Naive B cell (primary cell): ENCODE measurements around the gene KMT2D. TPM values are rescaled to one million over a fixed set of nuclear protein-coding genes. Genes with fewer than 3 reads are reported as not detected.

Experiments
- ATAC-seq, 2 donors: fragments of 150-1000 bp; cut with Tn5 transposase; 2 replicates each; pipeline ENCODE4 v1.10.0; 2021; ENCODE audit warnings: low read depth in 2 of 2, mild to moderate bottlenecking in 2 of 2, moderate library complexity in 2 of 2
- DNase-seq: peaks from one replicate; pipeline ENCODE4 v3.0.0; 2022
- H3K27ac Mint-ChIP-seq, 6 donors: one replicate each; pipeline ENCODE4 v1.8.0; 2020 to 2022; ENCODE audit warnings: mild to moderate bottlenecking in 6 of 6, mixed read lengths in 6 of 6, moderate library complexity in 5 of 6, inconsistent platforms in 2 of 6
- H3K27me3 Mint-ChIP-seq, 3 donors: one replicate each; pipeline ENCODE4 v1.8.0; 2021 to 2022; ENCODE audit warnings: mixed read lengths in 3 of 3, mild to moderate bottlenecking in 1 of 3
- H3K36me3 Mint-ChIP-seq, 2 donors: one replicate each; pipeline ENCODE4 v1.8.0; 2020 to 2022; ENCODE audit warnings: mixed read lengths in 2 of 2, inconsistent platforms in 1 of 2, mild to moderate bottlenecking in 1 of 2
- H3K4me1 Mint-ChIP-seq, 3 donors: one replicate each; pipeline ENCODE4 v1.8.0; 2020 to 2022; ENCODE audit warnings: mixed read lengths in 3 of 3, inconsistent platforms in 1 of 3, mild to moderate bottlenecking in 1 of 3, moderate library complexity in 1 of 3
- H3K4me3 Mint-ChIP-seq, 8 donors: one replicate each; pipeline ENCODE4 v1.8.0; 2020 to 2022; ENCODE audit warnings: mild to moderate bottlenecking in 8 of 8, mixed read lengths in 8 of 8, moderate library complexity in 8 of 8, inconsistent platforms in 2 of 8
- H3K9me3 Mint-ChIP-seq, 7 donors: one replicate each; pipeline ENCODE4 v1.8.0; 2020 to 2022; ENCODE audit warnings: mixed read lengths in 7 of 7, mild to moderate bottlenecking in 5 of 7, inconsistent platforms in 2 of 7, moderate library complexity in 1 of 7
- polyA plus RNA-seq, 6 donors: library from polyadenylated mRNA; unstranded; fragments of 300-500 nt; fragmentation: Illumina TruSeq; gene quantifications; one replicate each; pipeline ENCODE4 v1.2.3, GENCODE V29; 2021; ENCODE audit warnings: low read depth in 6 of 6

KMT2D gene
- polyA plus RNA-seq, 6 donors from 2014 or later, result 2.6 to 33.6 (median 9.7) TPM

GRCh38 chr12:49092816-49093406, 32.3 kb upstream of the KMT2D start:
- ATAC-seq (no peak), DNase-seq (no peak)
- peaks cover 0 to 16% of the 10 kb centered on the region in 2 donors for H3K36me3 Mint-ChIP-seq
- peaks cover 52 to 69% (median 64%) of the 10 kb centered on the region in 3 donors for H3K27me3 Mint-ChIP-seq
- H3K4me3 Mint-ChIP-seq, result peak overlapping the region in 3 of 8 donors; percentile 28 to 56 (median 32)
- H3K9me3 Mint-ChIP-seq, result no peaks in the 10 kb centered on the region
- H3K27ac Mint-ChIP-seq, result peak overlapping the region in 1 of 6 donors; percentile 89
- H3K4me1 Mint-ChIP-seq, result peaks cover 38 to 58% (median 52%) of the 10 kb centered on the region in 3 donors

- Mint-ChIP-seq H3K27me3 (peaks cover 52 to 69% (median 64%) of the 10 kb centered on the region in 3 donors), H3K4me1 (peaks cover 39 to 59% (median 53%) of the 10 kb centered on the region in 3 donors), H3K27ac (peak overlapping the region in 4 of 6 donors; percentile 33 to 89 (median 53)), H3K9me3 (no peaks in the 10 kb centered on the region), H3K4me3 (peak overlapping the region in 7 of 8 donors; percentile 17 to 84 (median 59)), H3K36me3 (peaks cover 0 to 16% of the 10 kb centered on the region in 2 donors)
- DNase-seq (peak; percentile 49), ATAC-seq (peak; percentile 45 to 58)
These were observed 31.7 kb upstream of the KMT2D start for GRCh38 chr12:49092086-49092815.

GRCh38 chr12:49091836-49092085, 31.2 kb upstream of the KMT2D start:
- Mint-ChIP-seq H3K9me3 (no peaks in the 10 kb centered on the region), H3K4me1 (peaks cover 39 to 59% (median 53%) of the 10 kb centered on the region in 3 donors), H3K36me3 (peaks cover 0 to 16% of the 10 kb centered on the region in 2 donors), H3K27me3 (peaks cover 55 to 69% (median 64%) of the 10 kb centered on the region in 3 donors), H3K27ac (peak overlapping the region in 3 of 6 donors; percentile 33 to 70 (median 44)), H3K4me3 (peak overlapping the region in 6 of 8 donors; percentile 17 to 81 (median 58))
- ATAC-seq, result no peak
- DNase-seq, result no peak

GRCh38 chr12:49091056-49091835, 30.7 kb upstream of the KMT2D start:
- H3K27ac Mint-ChIP-seq, result peak overlapping the region in 4 of 6 donors; percentile 44 to 92 (median 66)
- peaks cover 60 to 69% (median 64%) of the 10 kb centered on the region in 3 donors for H3K27me3 Mint-ChIP-seq
- H3K36me3 Mint-ChIP-seq, result peaks cover 0 to 11% of the 10 kb centered on the region in 2 donors
- H3K9me3 Mint-ChIP-seq, result no peaks in the 10 kb centered on the region
- no peak for DNase-seq
- peaks cover 39 to 59% (median 53%) of the 10 kb centered on the region in 3 donors for H3K4me1 Mint-ChIP-seq
- H3K4me3 Mint-ChIP-seq, result peak overlapping the region; percentile 56 to 81 (median 68)
- no peak for ATAC-seq

DNA sequence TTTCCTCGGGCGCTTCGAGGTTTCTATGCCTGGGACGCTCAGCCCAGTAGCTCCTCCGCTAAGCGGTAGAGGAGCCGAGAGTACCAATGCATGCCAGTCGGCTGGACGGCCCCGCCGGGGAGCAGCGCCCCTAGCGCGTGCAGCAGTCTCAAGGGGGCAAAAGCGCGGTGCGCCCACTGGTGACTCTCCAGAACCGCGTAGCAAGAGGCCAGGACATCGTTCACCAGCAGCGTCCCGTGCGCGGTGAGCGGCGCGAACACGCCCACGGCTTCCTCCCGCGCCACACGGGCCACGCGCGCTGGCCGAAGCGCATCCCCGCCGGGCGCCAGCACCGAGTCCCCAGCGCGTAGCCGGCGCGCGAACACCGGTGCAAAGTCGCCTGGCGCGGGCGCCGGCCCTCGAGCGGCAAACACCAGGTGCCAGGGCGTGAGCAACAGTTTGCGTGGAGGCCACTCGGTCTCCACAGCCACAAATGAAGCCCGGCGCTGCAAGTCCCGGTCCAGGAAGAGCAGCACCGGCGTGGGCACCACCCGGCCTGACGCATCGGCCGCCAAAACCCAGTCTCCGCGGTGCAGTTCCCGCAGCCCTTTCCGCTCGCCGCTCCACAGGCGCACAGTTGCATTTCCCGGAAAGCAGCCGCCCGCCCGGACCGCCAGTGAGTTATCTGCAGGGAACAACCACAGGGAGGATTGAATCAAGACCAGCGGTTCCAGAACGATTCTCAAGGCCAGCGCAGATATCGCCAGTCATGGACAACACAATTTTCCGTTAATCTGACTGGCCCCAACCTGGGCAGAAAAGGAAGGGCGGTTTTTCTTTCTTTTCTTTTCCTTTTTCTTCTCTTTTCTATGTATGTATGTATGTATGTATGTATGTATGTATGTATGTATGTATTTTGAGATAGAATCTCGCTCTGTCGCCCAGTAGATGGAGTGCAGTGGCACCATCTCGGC, 29.5 kb upstream of the KMT2D start:
- Mint-ChIP-seq H3K9me3 (no peaks in the 10 kb centered on the region), H3K4me1 (peaks cover 38 to 53% (median 50%) of the 10 kb centered on the region in 3 donors), H3K27ac (peak overlapping the region; percentile 38 to 92 (median 69)), H3K4me3 (peak overlapping the region; percentile 56 to 84 (median 79)), H3K36me3 (peaks cover 0 to 2% of the 10 kb centered on the region in 2 donors), H3K27me3 (peaks cover 55 to 62% (median 58%) of the 10 kb centered on the region in 3 donors)
- DNase-seq (peak; percentile 36), ATAC-seq (peak; percentile 35 to 49)

DNA sequence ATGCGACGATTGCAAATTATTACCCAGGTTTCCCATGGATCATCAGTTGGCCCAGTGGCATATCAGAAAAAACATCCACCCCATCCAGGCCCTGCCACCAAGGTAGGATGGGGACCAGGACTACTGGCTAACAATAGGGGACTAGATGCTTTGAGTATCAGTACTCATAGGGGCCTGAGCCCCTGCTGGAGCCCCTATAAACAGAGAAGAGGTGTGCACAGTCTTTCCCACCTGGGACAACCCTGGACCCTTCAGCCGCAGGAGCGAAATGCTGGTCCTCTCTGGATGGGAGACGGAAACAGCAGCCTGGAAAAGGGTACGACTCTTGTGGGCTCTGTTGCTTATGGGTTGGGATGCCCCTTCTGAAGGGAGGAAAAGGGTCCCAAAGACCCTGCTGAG, 28.3 kb upstream of the KMT2D start:
- no peak for DNase-seq
- Mint-ChIP-seq H3K36me3 (no peaks in the 10 kb centered on the region), H3K4me3 (peak overlapping the region; percentile 10 to 71 (median 41)), H3K27me3 (peaks cover 47 to 51% (median 49%) of the 10 kb centered on the region in 3 donors), H3K27ac (peak overlapping the region in 2 of 6 donors; percentile 47 to 90), H3K4me1 (peaks cover 35 to 44% (median 43%) of the 10 kb centered on the region in 3 donors), H3K9me3 (no peaks in the 10 kb centered on the region)
- no peak for ATAC-seq

GRCh38 chr12:49088150-49088931, 27.7 kb upstream of the KMT2D start:
- ATAC-seq (peak; percentile 82 to 83), DNase-seq (peak; percentile 70)
- Mint-ChIP-seq H3K27me3 (peaks cover 41 to 46% (median 43%) of the 10 kb centered on the region in 3 donors), H3K36me3 (no peaks in the 10 kb centered on the region), H3K27ac (peak overlapping the region in 3 of 6 donors; percentile 47 to 90 (median 90)), H3K4me3 (peak overlapping the region; percentile 28 to 73 (median 62)), H3K4me1 (peaks cover 35 to 38% (median 37%) of the 10 kb centered on the region in 3 donors), H3K9me3 (no peaks in the 10 kb centered on the region)

- Mint-ChIP-seq H3K36me3 (no peaks in the 10 kb centered on the region), H3K9me3 (no peaks in the 10 kb centered on the region), H3K27ac (no peak overlapping the region), H3K27me3 (peaks cover 32 to 35% (median 35%) of the 10 kb centered on the region in 3 donors), H3K4me1 (peaks cover 21 to 24% (median 23%) of the 10 kb centered on the region in 3 donors), H3K4me3 (no peak overlapping the region)
- ATAC-seq (no peak), DNase-seq (no peak)
These were observed 25.5 kb upstream of the KMT2D start for GRCh38 chr12:49086116-49086515.

- H3K9me3 Mint-ChIP-seq, result no peaks in the 10 kb centered on the region
- ATAC-seq (no peak), DNase-seq (no peak)
- H3K4me1 Mint-ChIP-seq, result peaks cover 10 to 11% (median 10%) of the 10 kb centered on the region in 3 donors
- H3K36me3 Mint-ChIP-seq, result no peaks in the 10 kb centered on the region
- H3K27ac Mint-ChIP-seq, result no peak overlapping the region
- H3K27me3 Mint-ChIP-seq, result peaks cover 17 to 26% (median 21%) of the 10 kb centered on the region in 3 donors
- no peak overlapping the region for H3K4me3 Mint-ChIP-seq
These were observed 23.8 kb upstream of the KMT2D start for GRCh38 chr12:49084438-49084837.

GRCh38 chr12:49079793-49080192, 19.2 kb upstream of the KMT2D start:
- DNase-seq, result no peak
- Mint-ChIP-seq H3K4me1 (no peaks in the 10 kb centered on the region), H3K9me3 (no peaks in the 10 kb centered on the region), H3K27ac (no peak overlapping the region), H3K4me3 (no peak overlapping the region), H3K36me3 (no peaks in the 10 kb centered on the region), H3K27me3 (peaks cover 7 to 9% (median 8%) of the 10 kb centered on the region in 3 donors)
- ATAC-seq, result no peak

- no peak for ATAC-seq
- no peaks in the 10 kb centered on the region for H3K9me3 Mint-ChIP-seq
- peak overlapping the region in 4 of 8 donors; percentile 29 to 99 (median 39) for H3K4me3 Mint-ChIP-seq
- no peak for DNase-seq
- peaks cover 8 to 23% (median 18%) of the 10 kb centered on the region in 3 donors for H3K4me1 Mint-ChIP-seq
- H3K27ac Mint-ChIP-seq, result peak overlapping the region in 5 of 6 donors; percentile 54 to 92 (median 88)
- H3K36me3 Mint-ChIP-seq, result no peaks in the 10 kb centered on the region
- no peaks in the 10 kb centered on the region for H3K27me3 Mint-ChIP-seq
These were observed 10.4 kb upstream of the KMT2D start for GRCh38 chr12:49070971-49071370.
